GM10248 (cell line): ENCODE data around the gene ESF1.

Experiments
- CTCF ChIA-PET: fragments of 300-600 bp; sonication (Branson Sonifier 250); formaldehyde crosslinking; extraction: SDS; loops from one replicate; lab custom pipeline; 2021; ENCODE audit warnings: antibody characterized with exemption; lab: Yijun Ruan, JAX
- POLR2A ChIA-PET: fragments of 350-650 bp; sonication (Branson Sonifier 250); formaldehyde crosslinking; extraction: SDS; loops from one replicate; lab custom pipeline; 2020; ENCODE audit warnings: antibody characterized with exemption; lab: Yijun Ruan, JAX
- DNase-seq: peaks from one replicate; pipeline ENCODE4 v3.0.0; 2012; ENCODE audit errors: extremely low spot score
- TF ChIP-seq, protein P1 (sequence below): IDR thresholded peaks from 2 replicates; pipeline ENCODE4 v1.5.1; 2012; ENCODE audit warnings: mild to moderate bottlenecking, low read depth; ENCODE audit errors: extremely low read depth, missing control alignments, control extremely low read depth

The ESF1 gene

DNA sequence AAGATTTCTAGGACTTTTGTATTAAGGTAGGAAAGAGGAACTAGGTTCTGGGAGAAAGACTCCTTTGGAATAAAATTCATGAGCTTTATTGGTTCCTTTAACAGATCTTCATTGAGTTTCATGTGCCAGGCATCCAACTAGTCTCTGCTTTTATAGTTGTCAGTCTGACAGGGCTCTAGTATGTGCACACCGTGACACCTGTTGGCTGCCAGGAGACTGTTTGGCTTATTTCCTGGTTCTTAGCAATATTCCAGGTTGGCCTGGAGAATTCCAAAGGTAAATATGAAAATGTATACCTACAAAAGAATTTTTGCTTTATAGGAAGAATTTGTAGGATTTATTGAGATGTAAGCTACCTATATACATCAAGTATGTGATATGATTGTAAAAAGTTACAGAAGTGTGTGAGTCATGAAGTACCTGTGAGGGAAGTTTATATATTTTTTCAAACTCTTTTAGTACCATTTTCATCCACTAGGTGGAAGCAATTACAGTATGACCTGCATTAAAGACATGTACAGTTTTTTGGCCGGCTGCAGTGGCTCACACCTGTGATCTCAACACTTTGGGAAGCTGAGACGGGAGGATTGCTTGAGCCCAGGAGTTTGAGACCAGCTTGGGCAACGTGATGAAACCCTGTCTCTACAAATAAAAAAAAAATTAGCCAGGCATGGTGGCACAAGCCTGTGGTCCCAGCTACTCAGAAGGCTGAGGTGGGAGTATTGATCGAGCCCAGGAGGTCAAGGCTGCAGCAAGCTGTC is 35.3 kb upstream of the ESF1 start:
- TF ChIP-seq, protein P1, sequence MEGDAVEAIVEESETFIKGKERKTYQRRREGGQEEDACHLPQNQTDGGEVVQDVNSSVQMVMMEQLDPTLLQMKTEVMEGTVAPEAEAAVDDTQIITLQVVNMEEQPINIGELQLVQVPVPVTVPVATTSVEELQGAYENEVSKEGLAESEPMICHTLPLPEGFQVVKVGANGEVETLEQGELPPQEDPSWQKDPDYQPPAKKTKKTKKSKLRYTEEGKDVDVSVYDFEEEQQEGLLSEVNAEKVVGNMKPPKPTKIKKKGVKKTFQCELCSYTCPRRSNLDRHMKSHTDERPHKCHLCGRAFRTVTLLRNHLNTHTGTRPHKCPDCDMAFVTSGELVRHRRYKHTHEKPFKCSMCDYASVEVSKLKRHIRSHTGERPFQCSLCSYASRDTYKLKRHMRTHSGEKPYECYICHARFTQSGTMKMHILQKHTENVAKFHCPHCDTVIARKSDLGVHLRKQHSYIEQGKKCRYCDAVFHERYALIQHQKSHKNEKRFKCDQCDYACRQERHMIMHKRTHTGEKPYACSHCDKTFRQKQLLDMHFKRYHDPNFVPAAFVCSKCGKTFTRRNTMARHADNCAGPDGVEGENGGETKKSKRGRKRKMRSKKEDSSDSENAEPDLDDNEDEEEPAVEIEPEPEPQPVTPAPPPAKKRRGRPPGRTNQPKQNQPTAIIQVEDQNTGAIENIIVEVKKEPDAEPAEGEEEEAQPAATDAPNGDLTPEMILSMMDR, result peak; percentile 41
- peak; percentile 59 for DNase-seq
- POLR2A ChIA-PET, result no interaction called here
- CTCF ChIA-PET, result interaction anchor here (0.8 to 5.7 kb wide), 21 partner anchors 10 to 479 kb away, joined by 3 to 33 read pairs (median 5); partner anchors contain the start of gene TASP1

DNA sequence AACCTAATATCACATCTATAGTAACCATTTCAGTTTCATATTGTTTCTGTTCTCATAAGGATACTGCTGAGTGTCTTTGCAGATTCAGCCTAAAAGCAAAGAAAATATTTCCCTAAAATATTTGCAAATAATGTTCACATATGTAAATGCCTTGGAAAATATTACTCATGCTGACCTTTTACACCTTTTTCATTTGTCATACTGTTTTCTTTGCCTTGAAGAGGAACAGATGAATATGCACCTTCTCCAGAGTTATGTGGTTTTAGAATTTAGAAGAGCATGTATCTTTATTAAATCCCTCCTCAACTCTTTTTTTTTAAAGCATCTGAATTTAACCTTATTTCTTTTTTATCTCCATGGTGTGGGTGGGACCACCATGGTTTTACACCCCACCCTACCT is 32.6 kb upstream of the ESF1 start:
- CTCF ChIA-PET, result interaction anchor here (1.0 to 1.9 kb wide), 5 partner anchors 16 to 272 kb away, joined by 3 to 7 read pairs (median 4); no protein-coding TSS in a partner anchor
- POLR2A ChIA-PET, result no interaction called here
- DNase-seq, result no peak
- TF ChIP-seq, protein P1, result no peak

DNA sequence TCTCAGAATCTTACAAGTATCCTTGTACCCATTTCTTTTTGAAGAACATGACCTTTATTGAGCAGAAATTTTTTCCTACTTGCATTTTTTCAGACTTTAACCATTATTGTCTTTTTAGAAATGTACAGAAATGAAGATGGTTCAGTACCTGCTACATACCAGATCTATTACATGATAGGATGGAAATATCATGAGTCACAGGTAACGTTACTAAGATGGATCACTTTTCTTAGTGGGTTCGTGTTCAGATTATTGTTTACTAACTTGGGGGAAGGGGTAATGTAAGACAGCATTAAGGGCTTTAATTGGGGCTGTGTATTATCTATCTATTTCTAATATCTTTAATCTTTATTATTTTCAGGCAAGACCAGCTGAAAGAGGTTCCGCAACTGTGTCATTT is 32.0 kb upstream of the ESF1 start:
- ChIA-PET CTCF (interaction anchor here (1.0 to 2.0 kb wide), 8 partner anchors 8 to 271 kb away, joined by 3 to 5 read pairs (median 4); no protein-coding TSS in a partner anchor), POLR2A (no interaction called here)
- TF ChIP-seq, protein P1, result no peak
- DNase-seq, result no peak

DNA sequence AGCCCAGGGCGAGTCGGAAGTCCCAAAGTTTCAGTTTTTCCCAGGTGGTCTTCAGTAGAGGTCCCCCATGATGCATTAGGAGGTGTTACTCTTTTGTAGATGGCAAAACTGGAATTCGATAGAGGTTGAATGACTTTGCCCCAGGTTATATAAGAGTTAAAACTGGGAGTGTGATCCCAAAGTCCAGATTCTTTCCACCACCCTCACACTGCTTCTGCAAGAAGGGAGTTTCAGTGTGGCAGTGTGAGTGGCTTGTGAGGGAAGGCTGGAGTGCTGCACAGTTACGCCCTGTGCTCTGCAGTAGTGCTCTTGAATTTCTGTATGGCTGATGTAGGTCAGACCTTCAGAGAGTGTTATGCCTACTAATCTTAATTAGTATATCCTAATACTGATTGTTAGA is 30.0 kb upstream of the ESF1 start:
- ChIA-PET CTCF (interaction anchor here (1.0 to 2.7 kb wide), 2 partner anchors 17 to 51 kb away, joined by 3 to 6 read pairs; no protein-coding TSS in a partner anchor), POLR2A (no interaction called here)
- DNase-seq, result no peak
- TF ChIP-seq, protein P1, result no peak

DNA sequence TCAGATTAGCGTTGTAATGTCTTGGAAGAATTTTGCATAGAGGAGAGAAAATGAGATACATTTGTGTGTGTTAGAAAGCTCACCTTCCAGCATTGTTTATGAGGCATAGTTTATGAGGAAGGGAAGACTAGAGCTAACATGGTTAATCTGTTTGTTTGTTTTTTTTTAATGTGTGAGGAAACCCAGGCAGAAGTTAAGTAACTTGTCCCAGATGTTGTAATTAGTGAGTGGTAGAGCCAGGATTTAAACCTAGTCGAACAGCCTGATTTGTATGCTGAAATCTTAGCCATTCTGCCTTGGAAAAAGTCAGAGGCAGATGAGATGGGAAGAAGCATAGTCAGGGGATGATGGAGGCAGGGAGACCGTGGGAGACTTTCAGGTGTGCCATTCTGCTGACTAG is 29.2 kb upstream of the ESF1 start:
- no peak for DNase-seq
- ChIA-PET CTCF (interaction anchor here (2.7 kb wide), 1 partner anchor 16 kb away, joined by 6 read pairs; no protein-coding TSS in a partner anchor), POLR2A (interaction anchor here (0.5 kb wide), 1 partner anchor 51 kb away, joined by 3 read pairs; no protein-coding TSS in a partner anchor)
- TF ChIP-seq, protein P1, result no peak

DNA sequence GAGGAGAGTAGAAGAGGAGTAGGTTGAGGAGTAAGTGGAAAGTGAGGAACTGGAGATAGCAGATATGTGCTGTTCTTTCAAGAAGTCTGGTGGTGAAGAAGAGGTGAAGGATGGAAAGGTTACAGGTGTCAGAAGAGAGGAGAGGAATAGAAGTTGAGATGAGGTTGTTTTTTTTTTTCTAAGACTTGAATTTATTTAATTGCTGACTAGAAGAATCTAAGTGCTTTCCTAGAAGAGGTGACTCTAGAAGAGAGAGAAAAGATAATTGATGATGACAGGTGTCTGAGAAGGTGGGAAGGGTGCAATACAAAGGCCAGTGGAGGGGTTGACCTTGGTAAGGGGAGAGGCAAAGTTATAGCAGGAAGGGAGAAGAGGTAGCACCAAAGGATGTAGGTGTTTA is 25.7 kb upstream of the ESF1 start:
- CTCF ChIA-PET, result interaction anchor here (0.9 to 5.1 kb wide), 4 partner anchors 10 to 30 kb away, joined by 3 to 33 read pairs (median 4); no protein-coding TSS in a partner anchor
- TF ChIP-seq, protein P1, result no peak

More for the DNA sequence above, 25.7 kb upstream of the ESF1 start:
- DNase-seq, result no peak
- POLR2A ChIA-PET, result no interaction called here
